ENCODE results near the gene MESD.
A peak's percentile ranks its signal among the peaks of the same experiment; 100 is the strongest.
"Not testable (repeated sequence)": the region's sequence is repeated elsewhere in the genome, so short reads cannot be mapped to it uniquely, and the experiment has no call there.

MESD gene

DNA sequence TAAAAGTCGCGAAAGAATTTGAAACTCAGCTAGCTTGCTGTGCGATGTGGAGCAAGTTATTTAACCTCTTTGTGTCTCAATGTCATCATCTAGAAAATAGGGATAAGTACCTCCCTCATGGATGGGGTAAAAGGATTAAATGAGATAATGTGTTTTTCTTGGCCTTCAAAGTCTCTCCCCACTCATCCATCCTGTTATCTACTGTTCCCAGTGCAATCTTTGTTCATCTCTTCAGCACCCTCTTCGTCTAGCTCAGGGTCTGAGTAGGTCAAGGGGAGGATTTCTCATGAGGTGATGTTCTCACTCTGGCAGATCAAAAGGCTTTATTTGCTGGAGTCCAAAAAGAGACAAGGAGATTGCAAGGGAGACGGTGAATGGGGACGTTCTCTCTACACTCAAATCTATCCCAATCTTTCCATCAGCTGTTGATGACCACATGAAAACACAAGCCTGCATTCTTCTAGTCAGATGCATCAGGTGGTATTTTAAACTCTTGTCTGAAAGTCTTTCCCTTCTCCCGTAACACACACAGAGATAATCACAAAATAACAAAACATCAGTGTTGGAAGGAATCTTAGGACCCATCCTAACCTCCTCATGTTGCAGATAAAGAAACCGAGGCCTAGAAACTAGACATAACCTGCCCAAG, 1.3 kb downstream of the MESD start:
- DNase-seq, result peak; percentile 23

DNA sequence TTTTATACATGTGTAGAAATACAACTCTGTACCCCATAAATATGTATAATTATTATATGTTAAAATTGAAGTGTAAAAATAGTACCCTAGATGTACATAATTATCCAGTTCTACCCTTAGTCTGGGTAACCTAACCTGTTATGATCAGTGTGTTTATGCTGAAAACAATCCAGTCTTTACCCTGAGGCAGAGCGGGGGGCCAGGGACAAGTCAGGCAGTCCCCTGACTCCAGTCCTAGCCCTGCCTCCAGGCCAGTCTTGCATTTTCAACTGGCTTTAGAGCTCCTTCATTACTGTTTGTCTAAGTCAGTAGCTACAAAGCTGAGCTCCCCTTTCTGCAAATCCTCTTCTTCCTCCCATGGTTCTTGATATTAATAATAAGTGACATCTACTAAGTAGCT, 3.1 kb downstream of the MESD start:
- no peak for DNase-seq

DNA sequence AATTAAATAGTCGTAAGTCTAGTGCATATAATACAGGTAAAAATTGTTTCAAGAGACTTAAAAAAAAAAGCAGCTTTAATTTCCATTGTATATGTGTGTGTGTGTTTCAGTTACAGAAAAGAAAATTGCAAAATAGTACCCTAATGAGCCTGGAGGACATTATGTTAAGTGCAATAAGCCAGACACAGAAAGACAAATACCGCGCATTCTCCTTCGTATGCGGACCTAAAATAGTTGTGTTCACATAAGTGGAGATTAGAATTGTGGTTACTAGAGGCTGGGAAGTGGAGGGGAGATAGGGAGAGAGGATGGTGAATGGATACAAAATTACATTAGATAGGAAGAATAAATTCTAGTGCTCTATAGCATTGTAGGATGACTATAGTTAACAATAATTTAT, 3.6 kb downstream of the MESD start:
- peak; percentile 58 for DNase-seq

DNA sequence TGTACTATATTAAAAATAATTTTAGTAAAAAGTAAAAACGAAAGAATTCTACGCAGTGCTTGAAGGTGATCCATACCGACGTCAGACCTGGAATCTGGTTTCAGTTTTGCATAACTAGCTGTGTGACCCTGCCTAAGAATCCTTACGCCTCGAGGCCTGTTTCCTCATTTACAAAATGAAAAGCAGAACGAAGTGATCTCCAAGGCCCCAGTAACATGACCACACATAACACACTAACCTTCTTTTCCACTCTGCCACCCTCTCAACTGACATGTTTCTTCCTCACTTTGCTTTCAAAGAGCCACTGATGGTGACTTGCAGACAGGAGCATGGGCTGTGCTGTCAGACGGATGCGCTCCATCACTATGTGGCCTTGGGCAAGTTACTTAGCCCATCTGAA, 4.8 kb downstream of the MESD start:
- peak; percentile 61 for DNase-seq

DNA sequence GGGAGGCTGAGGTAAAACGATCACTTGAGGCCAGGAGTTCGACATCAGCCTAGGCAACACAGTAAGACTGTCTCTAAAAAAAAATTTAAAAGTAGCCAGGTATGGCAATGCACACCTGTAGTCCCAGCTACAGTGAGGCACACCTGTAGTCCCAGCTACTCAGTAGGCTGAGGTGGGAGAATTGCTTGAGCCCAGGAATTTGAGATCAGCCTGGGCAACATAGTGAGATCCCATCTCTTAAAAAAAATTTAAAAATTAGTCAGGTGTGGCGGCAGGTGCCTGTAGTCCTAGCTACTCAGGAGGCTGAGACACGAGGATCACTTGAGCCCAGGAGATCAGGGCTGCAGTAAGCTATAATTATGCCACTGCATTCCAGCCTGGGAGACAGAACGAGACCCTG, 6.8 kb downstream of the MESD start:
- no peak for DNase-seq

DNA sequence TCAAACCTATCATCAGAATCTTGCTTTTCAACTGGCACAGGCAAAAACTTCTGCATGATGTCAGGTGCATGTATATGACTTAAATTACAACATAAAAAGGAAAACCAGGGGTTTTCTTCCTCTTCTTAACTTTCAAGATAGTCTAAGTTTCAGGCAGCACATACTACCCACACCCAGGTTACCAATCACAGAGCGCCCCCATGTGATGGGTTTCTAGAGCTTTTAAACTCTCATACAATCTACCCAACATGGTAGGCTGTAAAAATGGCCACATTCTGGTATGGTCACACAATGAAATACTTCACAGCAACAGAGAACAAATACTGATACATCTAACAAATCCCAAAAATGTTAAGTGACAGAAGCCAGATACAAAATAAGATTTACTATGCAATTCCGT, 7.4 kb downstream of the MESD start:
- DNase-seq, result no peak

DNA sequence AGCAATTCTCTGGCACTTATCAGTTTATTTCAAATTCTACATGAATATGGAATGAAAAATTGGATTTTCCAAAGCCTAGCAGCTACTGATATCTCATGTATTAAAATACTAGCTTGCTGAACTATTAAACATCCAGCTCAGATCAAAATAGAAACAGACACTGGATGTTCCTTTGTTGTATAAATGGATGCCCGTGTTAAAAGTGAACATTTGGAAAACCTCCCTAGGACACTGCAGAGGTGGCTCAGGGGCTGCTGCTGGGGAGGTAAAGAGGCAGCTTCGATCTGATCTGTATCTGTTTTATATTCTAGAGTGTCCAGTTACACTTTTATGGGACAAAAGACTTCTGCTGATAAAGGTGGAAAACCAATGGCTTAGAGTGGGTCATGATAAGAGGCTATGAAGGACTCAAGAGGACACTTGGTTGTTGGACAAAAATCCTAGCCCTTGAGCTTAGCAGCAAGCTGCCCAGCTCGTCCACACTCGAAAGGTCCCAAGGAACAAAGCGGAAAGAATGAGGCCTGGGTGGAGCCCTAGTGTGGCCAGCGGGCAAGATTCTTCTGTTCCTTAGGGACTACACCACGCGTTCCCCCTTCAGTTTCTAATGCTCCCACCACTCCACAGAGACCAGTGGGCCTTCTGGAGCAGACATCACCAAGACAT, 9.9 kb downstream of the MESD start:
- no peak for DNase-seq

DNA sequence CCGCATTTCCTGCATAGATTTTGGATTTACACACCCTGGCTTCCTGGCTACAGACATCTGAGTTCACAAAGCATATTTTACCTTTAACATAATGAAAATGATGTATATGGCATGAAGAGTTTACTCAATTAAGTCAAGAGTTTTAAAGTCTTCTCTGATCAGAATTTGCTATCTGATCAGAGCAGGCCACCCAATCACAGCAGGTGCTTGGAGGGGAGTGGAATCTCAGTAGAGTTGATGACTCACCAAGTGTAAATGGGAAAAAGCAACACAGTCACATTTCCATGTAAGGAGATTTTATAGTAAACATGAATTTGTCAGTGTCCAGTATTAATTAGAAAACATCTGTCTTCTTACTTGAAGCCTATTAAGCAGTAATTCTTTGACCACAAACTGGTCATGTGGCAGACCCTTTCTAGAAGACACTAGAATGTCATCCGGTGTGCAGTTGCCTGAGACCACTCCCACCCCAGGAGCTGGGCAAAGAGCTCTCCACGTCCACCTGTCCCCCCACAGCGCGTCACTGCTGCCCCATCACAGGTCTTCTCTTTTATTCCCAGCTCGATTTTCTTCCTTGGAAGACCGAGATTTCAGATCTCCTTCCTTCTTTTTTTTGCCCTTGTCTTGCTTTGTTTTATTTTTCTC, 10.8 kb downstream of the MESD start:
- DNase-seq, result no peak

DNA sequence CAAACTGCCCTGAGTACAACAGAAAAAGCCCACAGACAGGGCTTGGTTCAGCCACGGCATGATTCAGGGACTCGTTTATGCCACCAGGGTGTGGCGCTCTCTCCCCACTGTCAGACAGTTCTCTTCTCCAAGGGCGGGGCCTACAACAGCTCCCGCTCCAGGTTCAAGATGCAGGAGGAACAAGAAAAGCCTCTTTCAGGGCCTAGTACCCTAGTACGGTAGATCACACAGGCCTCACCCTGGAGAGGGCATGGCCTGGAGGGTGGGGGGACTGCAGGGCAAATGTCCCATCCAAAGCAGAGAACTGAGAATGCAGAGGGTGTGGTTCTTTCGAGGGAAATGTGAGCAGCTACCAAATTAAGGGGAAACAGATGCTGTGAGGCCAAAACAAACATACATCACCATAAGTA, 12.0 kb downstream of the MESD start:
- peak; percentile 83 for DNase-seq

DNA sequence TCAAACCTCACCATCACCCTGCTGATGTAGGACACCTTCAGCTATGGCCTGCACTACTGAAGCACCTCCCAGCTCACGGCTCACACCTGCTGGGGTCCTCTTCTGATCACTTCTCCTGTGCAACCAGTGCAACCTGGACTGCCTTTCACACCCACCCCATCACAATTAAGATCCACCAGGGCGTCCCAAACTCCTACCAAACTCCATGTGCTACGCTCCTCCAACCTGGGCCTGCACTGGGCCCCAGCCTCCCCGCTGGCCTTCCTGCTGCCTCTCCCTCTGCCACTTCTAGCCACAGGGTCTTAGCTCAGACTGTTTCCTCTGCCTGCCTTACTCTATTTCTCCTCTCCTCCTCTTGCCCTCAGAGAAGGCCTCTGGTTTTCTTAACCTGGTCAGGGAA, 12.8 kb downstream of the MESD start:
- no peak for DNase-seq

DNA sequence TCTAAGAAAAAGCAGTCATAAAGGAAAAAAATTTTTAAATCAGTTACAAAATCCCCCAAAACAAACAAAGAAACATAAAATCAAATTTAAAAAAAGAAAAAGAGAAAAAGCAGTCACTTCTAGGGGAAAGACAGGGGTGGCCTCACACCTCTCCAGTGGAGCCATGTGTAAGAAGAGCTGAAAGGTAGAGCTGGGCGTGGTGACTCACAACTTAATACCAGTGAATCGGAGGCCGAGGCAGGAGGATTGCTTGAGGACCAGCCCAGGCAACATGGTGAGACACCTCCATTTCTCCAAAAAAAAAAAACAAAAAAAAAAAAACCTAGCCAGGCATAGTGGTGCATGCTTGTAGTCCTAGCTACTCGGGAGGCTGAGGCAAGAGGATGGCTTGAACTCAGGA, 14.7 kb downstream of the MESD start:
- DNase-seq, result no peak

DNA sequence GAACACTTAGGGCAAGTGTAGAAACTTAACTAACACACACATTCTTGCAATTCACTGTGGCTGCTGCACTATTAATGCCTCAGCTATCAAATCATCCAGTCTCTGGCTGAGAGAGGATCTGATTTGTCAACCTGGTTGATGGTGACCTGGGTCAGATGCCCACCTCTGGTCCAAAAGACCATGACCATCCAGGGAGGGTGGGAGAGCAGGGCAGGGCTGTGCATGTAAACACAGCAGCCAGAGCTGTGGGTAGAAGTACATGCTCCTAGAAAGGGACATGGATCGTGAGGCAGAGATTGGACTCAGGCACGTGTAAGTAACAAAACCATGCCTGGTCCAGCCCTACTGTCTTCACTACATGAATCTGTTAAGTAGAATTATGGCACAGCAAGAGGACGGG, 17.3 kb downstream of the MESD start:
- no peak for DNase-seq

DNA sequence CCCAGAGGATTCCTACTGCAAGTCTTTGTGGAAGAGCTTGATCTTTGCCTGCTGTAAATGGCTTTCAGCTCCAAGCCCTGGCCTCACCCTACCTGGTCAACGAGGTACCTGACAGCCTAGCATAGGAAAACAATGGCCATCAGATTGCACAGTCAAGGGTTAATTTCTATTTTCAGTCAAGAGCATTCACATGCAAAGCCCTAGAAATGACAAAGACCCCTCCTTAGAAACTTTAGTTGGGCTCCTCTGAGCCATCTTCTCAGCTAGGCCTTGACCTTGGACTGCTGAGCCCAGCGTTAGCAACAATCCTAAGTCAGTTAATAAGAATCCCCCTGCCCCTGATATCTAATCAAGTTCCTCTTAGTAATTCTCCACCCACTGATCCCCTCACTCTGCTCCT, 18.5 kb downstream of the MESD start:
- no peak for DNase-seq

DNA sequence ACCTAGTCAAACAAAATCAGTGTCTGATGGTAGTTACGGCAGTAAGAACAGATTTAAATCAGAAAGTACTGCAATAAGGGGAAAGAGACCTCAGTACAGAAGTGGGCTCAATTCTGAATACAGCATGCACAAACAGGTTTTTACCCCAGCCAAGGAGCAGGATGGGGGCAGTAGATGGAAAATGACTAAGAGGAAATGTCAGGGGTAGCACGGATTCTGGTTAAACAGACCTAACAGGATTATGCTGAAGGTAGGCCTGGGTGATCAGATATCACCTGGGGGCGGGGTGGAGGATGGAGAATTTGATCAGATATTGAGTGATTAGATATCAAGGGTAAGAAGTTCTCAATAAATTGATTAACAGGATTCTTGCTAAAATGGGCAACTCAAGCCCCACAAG, 19.0 kb downstream of the MESD start:
- no peak for DNase-seq

DNA sequence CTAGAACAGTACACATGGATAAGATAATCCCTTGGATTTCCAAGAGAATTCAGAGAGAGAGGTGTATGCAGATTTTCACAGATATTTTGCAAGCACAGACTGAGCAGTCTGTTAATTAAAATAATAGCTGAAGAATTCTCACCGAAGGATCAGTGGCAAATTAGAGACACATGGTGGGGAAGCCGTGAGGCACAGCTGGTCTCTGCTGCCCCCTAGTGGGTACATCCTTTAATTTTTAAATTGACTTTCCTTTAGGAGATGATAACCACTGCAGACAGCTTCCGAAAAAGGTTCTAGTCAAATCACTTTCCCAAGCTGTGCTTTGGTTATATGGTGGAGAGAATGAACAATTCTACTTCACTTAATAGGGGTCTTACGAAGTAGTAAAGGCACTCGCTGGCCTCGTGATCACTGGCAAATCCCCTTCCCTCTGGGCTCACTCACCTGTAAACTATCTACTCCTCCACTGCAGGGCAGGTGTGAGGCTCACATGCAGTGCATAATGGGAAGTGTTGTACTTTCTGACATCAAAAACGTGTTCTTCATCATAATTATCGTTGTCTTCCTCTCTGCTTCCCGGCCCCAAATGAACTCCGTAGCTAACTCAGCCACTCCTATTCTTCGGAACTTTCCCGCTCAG, 19.5 kb downstream of the MESD start:
- peak; percentile 88 for DNase-seq

DNA sequence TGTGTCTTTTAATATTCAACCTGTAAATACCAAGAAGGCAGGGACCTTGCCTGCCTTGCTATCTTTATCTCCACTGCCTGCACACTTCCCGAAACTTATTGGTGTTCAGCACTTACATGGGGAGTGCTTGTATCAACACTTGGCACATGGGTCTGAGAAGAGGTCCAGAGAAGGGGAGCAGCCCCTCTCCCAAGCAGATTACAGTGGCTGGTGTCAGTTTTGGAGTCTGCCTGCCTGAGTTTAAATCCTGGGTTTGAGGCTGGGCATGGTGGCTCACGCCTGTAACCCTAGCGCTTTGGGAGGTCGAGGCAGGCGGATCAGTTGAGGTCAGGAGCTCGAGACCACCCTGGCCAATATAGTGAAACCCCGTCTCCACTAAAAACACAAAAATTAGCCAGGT, 20.3 kb downstream of the MESD start:
- DNase-seq, result no peak

DNA sequence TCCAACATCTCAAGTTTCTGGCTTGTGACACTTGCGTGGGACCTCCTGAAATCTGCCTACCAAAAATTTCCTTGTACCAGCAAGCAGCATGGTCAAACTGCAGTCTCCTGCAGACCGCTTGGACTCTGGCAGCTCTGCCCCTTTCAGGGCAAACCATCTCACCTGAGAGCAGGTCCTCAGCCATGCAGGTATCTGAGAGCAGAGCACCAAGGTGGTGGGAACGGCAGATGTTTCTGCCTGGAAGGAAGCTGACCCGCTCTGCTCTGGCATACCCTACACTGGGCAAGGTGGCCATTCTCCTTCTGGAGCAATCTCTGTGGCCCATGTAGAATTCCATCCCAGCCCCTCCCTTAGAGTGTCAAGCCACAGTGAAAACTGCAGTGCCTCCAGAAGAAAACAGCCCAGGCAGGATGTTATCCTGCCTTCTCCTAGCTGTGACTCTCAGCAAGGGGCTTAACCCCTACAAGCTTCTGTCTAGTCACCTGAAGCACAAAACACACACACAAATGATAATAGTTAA, 21.6 kb downstream of the MESD start:
- DNase-seq, result no peak

DNA sequence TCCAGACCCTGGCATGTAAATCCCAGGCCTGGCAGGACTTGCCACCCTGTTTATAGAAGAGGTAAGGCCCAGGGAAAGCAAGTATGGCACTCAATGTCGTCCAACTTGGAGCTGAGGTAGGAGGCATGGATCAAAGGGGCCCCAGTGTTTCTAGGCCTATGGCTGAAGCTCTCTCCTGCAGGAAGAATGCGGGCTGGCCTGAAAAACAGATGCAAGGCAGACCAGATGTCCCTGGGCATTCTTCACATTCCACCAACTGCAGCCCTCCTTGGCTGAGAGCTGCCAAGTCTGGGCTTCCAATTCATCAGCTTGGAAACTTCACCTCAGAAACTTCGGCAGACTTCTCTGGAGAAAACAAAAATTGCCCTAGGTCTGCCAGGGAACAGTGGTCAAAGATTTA, 22.2 kb downstream of the MESD start:
- DNase-seq, result no peak

DNA sequence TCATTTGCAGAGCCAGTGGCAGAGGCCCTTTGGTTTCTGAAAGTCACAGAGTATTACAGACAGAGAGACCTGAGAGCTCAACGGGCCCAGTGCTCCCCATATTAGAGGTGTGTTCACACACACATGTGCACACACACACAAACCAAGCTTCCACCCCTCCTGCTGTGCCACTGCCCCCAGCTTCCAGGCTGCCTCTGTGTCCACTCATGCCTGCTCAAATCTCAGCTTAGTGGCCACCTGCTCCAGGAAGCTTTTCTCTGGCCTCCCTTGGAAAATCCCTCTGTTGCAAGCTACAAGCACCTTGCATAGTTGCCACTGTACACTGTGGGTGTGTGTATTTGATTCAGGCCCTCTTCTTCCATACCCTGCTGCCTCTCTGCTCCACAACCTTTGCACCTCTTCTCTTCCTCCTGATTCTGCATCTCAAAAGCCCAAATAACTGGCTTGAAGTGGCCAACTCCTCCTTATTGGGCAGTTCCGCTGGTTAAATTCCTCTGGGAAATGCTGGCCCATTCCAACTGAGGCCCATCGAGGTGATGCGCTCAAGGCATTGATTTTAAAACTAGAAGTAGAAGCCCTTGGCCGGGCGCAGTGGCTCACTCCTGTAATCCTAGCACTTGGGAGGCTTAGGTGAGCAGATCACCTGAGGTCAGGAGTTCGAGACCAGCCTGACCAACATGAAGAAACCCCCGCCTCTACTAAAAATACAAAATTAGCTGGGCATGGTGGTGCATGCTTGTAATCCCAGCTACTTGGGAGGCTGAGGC, 23.0 kb downstream of the MESD start:
- DNase-seq, result no peak

DNA sequence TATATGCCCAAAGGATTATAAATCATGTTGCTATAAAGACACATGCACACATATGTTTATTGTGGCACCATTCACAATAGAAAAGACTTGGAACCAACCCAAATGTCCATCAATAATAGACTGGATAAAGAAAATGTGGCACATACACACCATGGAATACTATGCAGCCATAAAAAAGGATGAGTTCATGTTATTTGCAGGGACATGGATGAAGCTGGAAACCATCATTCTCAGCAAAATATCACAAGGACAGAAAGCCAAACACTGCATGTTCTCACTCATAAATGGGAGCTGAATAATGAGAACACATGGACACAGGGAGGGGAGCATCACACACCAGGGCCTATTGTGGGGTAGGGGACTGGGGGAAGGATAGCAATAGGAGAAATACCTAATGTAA, 24.2 kb downstream of the MESD start:
- not testable (repeated sequence) for DNase-seq

DNA sequence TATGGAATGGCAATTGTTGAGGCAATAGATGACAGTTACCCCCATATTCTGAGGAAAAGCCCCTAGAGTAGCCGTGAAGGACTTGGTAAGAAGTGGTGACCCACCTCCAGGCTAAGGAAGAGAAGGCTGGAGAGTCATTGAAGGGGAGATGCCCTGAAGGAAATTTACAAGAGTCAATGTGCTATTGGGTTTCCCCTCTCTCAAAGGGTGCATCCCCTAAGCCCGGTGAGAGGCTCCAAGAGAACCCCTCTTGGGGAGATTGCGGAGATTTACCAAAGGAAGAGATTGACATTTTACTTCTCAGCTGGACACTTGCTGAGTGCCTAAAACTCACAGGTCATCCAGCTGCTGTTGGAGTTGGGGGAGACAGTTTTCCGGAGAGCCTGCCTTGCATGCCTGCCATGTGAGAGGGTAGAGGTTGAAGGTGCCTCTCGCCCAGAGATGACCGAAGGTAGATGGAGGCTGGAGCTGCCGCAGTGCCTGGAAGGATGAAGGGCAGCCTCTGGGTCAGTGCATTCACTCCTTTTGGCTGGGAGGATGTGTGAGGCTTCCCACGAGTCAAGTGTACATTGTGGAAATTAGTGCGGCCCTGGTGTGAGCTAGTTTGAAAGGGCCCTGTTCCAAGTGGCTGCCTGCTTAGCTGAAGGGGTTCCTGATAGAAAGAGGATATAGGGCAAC, 30.7 kb downstream of the MESD start:
- no peak for DNase-seq

DNA sequence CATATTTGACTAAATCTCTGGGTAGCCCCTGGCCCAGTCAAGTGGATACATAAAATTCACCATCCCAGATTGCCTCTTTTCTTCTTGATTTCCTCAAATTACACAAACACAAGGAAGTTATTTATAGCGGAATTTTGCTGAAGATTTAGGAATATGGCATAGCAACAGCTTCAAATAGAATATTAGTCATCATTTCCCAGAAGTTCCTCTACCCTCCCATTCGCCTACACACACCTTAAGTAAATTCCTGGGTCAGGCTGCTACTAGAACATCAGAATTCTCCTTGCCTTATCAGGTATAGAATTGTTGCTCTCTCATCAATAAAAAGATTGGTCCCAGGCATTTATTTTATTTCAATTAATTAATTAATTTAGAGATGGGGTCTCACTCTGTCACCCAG, 31.6 kb downstream of the MESD start:
- no peak for DNase-seq

DNA sequence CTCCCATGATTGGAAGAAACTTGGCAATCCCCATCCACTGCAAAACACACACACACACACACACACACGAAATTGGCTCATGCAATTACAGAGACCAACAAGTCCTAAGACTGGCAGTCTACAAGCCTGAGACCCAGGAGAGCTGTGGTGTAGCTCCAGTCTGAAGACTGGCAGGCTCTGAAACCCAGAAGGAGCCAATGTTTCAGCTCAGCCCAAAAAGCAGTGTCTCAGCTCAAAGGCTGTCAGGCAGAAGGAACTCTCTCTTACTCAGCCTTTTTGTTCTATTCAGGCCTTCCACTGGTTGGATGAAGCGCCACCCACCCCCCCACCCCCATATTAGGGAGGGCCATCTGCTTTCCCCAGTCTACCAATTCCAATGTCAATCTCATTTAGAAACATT, 32.1 kb downstream of the MESD start:
- no peak for DNase-seq
